Prostate gland (tissue), 2 donors: ENCODE measurements around the gene KDM8. TPM values are rescaled to one million over a fixed set of nuclear protein-coding genes. Genes with fewer than 3 reads are reported as not detected.

Experiments used
- DNase-seq: peaks from one replicate; pipeline ENCODE4 v3.0.0-alpha.2; 2019; ENCODE audit warnings: low spot score
- H3K27ac ChIP-seq, 2 donors: fragments of 200-600 bp; sonication (generic); 2 replicates each; pipeline ENCODE4 v1.5.1; 2017 to 2019
- H3K27me3 ChIP-seq: fragments of 200-600 bp; sonication (generic); replicated peaks from 2 replicates; pipeline ENCODE4 v1.5.1; 2019; ENCODE audit not compliant: insufficient read depth
- H3K36me3 ChIP-seq, 2 donors: fragments of 200-600 bp; sonication (generic); 1 replicate in 1 of 2; 2 replicates in 1 of 2; pipeline versions ENCODE4 v1.5.1 to v1.8.1; 2017 to 2019
- H3K4me1 ChIP-seq: fragments of 200-600 bp; sonication (generic); replicated peaks from 2 replicates; pipeline ENCODE4 v1.5.1; 2019
- H3K4me3 ChIP-seq, 2 donors: fragments of 200-600 bp; sonication (generic); 2 replicates each; pipeline ENCODE4 v1.5.1; 2017 to 2019
- H3K9me3 ChIP-seq: fragments of 200-600 bp; sonication (generic); 2 replicates; pipeline ENCODE4 v1.5.1; 2017
- CTCF ChIP-seq, 4 experiments: fragments of 200-600 bp in 2 of 4; fragments of 450-650 bp in 2 of 4; sonication (generic) in 2 of 4; IDR thresholded peaks; 1 replicate in 3 of 4; 2 replicates in 1 of 4; pipeline ENCODE4 v1.5.1; 2016 to 2019; ENCODE audit warnings: antibody characterized with exemption in 4 of 4, mild to moderate bottlenecking in 2 of 4, moderate library complexity in 2 of 4
- POLR2A ChIP-seq: fragments of 450-650 bp; IDR thresholded peaks from one replicate; pipeline ENCODE4 v1.6.1; 2016; ENCODE audit warnings: antibody characterized with exemption, mild to moderate bottlenecking
- POLR2AphosphoS5 ChIP-seq: sonication (generic); formaldehyde crosslinking; IDR thresholded peaks from one replicate; pipeline ENCODE4 v1.6.1; 2017; ENCODE audit warnings: antibody characterized with exemption
- WGBS: methylation state at CpG from one replicate; pipeline ENCODE4 v1.1.5; 2018; 5-methylcytosine and 5-hydroxymethylcytosine counted together
- intact Hi-C: fragments of 100-400 bp; cut with DNase I; formaldehyde crosslinking; loops from one replicate; pipeline ENCODE4 v1.14.2; 2022
- total RNA-seq, 2 donors: library from RNA; depleted of rRNA; stranded (reverse); fragments of >200 nt; gene quantifications; one replicate each; pipeline ENCODE4 v1.1.0, GENCODE V29; 2016

Gene KDM8
- total RNA-seq, 2 donors from 2014 or later, result 5.6 to 15.3 TPM

- peak; percentile 63 for DNase-seq
- no peak overlapping the region for H3K27ac ChIP-seq
- H3K36me3 ChIP-seq, result no peaks in the 10 kb centered on the region
- no peaks in the 10 kb centered on the region for H3K4me1 ChIP-seq
- H3K9me3 ChIP-seq, result no peaks in the 10 kb centered on the region
- intact Hi-C loops, result no loop called here
- TF ChIP-seq POLR2A (no peak), POLR2AphosphoS5 (peak; percentile 83)
- H3K4me3 ChIP-seq, result no peak overlapping the region
- WGBS, result 34% methylated on average over 8 of the region's 8 CpGs
- no peaks in the 10 kb centered on the region for H3K27me3 ChIP-seq
Measured at GRCh38 chr16:27174007-27174406, 29.3 kb upstream of the KDM8 start.

GRCh38 chr16:27174798-27175197, 28.5 kb upstream of the KDM8 start:
- Histone ChIP-seq H3K4me3 (no peak overlapping the region), H3K4me1 (no peaks in the 10 kb centered on the region), H3K9me3 (no peaks in the 10 kb centered on the region), H3K36me3 (no peaks in the 10 kb centered on the region), H3K27me3 (no peaks in the 10 kb centered on the region), H3K27ac (no peak overlapping the region)
- DNase-seq, result no peak
- 24% methylated on average over 6 of the region's 6 CpGs for WGBS
- intact Hi-C loops, result loop anchor here (5.0 kb wide), 1 partner anchor 283 kb away; no protein-coding TSS in a partner anchor
- TF ChIP-seq CTCF (IDR thresholded peaks at IDR 0.05) (no peak), POLR2A (no peak), POLR2AphosphoS5 (no peak)

- TF ChIP-seq POLR2AphosphoS5 (no peak), POLR2A (no peak), CTCF (IDR thresholded peaks at IDR 0.05) (no peak)
- intact Hi-C loops, result loop anchor here (5.0 kb wide), 1 partner anchor 281 kb away; no protein-coding TSS in a partner anchor
Measured at GRCh38 chr16:27175888-27176287, 27.4 kb upstream of the KDM8 start.

GRCh38 chr16:27177031-27177774, 26.1 kb upstream of the KDM8 start:
- H3K4me3 ChIP-seq, result no peak overlapping the region
- WGBS, result 82% methylated on average over 13 of the region's 13 CpGs
- no peak for TF ChIP-seq CTCF (IDR thresholded peaks at IDR 0.05)
- no peak for TF ChIP-seq POLR2A
- TF ChIP-seq POLR2AphosphoS5, result no peak
- no peaks in the 10 kb centered on the region for H3K36me3 ChIP-seq
- DNase-seq, result no peak
- H3K27me3 ChIP-seq, result no peaks in the 10 kb centered on the region
- intact Hi-C loops, result loop anchor here (5.0 kb wide), 1 partner anchor 280 kb away; no protein-coding TSS in a partner anchor
- no peak overlapping the region for H3K27ac ChIP-seq
- no peaks in the 10 kb centered on the region for H3K9me3 ChIP-seq
- no peaks in the 10 kb centered on the region for H3K4me1 ChIP-seq

More at GRCh38 chr16:27175888-27176287, 27.4 kb upstream of the KDM8 start:
- Histone ChIP-seq H3K4me1 (no peaks in the 10 kb centered on the region), H3K4me3 (no peak overlapping the region), H3K36me3 (no peaks in the 10 kb centered on the region), H3K9me3 (no peaks in the 10 kb centered on the region), H3K27ac (no peak overlapping the region), H3K27me3 (no peaks in the 10 kb centered on the region)
- DNase-seq, result no peak
- 97% methylated on average over 8 of the region's 8 CpGs for WGBS

GRCh38 chr16:27179500-27180072, 23.7 kb upstream of the KDM8 start:
- Histone ChIP-seq H3K4me3 (no peak overlapping the region), H3K9me3 (no peaks in the 10 kb centered on the region), H3K4me1 (no peaks in the 10 kb centered on the region), H3K36me3 (no peaks in the 10 kb centered on the region), H3K27ac (no peak overlapping the region), H3K27me3 (no peaks in the 10 kb centered on the region)
- DNase-seq, result peak; percentile 57
- intact Hi-C loops, result loop anchor here (2.0 to 5.0 kb wide), 2 partner anchors 189 to 278 kb away; no protein-coding TSS in a partner anchor
- TF ChIP-seq CTCF (IDR thresholded peaks at IDR 0.05) (peak; percentile 71 to 85 (median 73)), POLR2A (no peak), POLR2AphosphoS5 (no peak)
- WGBS, result 20% methylated on average over 13 of the region's 13 CpGs
